Renal cortex interstitium (tissue), 11 donors: ENCODE measurements around the gene SRD5A2. TPM values are rescaled to one million over a fixed set of nuclear protein-coding genes. Genes with fewer than 3 reads are reported as not detected.
A peak's percentile ranks its signal among the peaks of the same experiment; 100 is the strongest.

Source experiments
- DNase-seq, 11 donors: peaks; one replicate each; pipeline ENCODE4 v3.0.0-alpha.2; 2013; ENCODE audit warnings: low read depth in 9 of 11, low spot score in 4 of 11; ENCODE audit errors: extremely low read depth in 1 of 11
- polyA plus RNA-seq, 3 donors: library from polyadenylated mRNA; unstranded; fragments of 120-200 nt; gene quantifications; one replicate each; pipeline ENCODE4 v1.2.1, GENCODE V29; 2013; ENCODE audit not compliant: insufficient read length in 3 of 3

Gene SRD5A2
- polyA plus RNA-seq, 3 donors: 0.06 to 0.10 (median 0.08) TPM

DNA sequence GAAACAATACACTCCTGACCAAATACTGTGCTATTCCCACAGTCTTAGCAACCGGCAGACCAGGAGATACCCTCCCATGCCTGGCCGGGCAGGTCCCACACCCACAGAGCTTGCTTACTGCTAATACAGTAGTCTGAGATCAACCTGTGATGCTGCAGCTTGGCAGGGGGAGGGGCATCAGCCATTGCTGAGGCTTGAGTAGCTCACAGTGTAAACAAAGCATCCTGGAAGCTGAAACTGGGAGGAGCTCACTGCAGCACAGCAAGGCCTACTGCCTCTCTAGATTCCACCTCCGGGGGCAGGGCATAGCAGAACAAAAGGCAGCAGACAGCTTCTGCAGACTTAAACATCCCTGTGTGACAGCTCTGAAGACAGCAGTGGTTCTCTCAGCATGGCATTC, 91.4 kb downstream of the SRD5A2 start:
- peak in 1 of 11 donors; percentile 0 for DNase-seq

DNA sequence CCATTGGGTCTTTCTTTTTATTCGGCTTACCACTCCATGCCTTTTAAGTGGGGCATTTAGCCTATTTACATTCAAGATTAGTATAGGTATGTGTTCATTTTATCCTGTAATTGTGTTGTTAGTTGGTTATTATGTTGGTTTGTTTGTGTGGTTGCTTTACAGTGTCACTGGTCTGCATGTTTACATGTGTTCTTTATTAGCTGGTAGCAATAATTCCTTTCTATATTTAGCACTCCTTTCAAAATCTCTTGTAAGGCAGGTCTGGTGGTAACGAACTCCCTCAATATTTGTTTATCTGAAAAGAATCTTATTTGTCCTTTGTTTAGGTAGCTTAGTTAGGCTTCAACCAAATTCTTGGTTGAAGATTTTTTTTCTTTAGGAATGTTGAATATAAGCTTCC, 97.5 kb downstream of the SRD5A2 start:
- no peak for DNase-seq

DNA sequence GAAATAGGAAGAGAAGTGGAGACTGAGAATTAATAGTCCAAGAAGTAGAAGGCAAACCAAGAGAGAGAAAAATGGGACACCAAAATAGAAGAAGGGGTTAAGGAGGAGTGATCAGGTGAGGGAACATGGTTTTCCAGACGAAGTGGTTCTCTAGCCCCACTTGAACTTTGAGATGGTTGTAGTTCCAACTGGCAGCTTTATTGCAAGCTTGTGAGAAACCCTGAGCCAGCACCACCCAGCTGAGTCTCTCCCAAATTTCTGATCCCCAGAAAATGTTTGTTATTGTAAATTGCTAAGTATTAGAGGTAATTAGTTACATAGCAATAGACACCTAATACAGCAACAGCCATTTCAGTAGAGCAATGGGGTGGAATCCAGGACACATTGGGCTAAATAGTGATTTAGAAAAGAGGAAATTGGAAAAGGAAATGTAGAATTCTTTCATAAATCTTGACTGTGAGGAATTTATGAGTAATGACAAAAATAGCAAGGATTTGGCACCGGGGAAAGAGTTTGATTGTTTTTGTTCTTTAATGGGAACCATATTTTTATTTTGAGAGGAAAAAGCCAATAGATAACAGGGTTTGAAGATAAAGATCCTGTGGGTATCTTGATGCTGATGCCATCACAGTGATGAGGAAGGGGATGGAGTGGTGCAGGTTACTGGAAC, 104.1 kb downstream of the SRD5A2 start:
- no peak for DNase-seq

DNA sequence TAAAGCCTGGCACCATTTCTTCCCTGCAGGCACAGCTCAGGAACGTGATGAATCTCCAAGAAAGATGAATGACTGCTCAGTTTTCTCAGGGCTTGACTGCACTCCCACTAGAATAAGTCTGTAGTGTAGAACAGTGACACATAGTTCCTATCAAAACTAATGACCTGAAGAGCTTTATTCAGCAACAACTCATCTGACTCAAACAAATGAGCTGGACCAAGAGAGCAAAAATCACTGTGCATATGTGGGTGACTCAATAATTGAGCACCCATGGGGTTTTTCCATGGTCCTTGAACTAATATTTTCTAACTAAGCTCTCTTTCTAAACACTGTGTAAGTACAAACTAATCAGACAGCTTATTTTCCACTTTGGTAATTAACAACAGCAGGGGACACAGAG, 105.0 kb downstream of the SRD5A2 start:
- DNase-seq: no peak

DNA sequence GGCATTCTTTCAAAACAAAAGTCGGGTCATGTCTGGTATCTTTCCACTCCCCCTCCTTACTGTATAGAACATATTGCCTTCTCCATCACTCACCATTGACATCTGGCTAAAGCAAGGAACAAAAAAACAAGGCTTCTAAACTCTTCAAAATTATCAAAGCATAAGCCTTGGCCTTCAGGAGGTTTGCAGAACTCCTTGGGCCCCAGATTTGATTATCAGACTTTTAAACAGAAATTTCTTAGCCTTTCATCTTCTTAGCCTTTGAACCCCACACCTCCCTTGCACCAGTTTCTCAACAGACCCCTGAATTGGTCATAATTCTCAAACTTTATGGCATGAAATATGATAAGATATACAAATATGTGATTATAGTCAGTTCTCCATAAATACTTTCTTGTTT, 106.4 kb downstream of the SRD5A2 start:
- no peak for DNase-seq

Other genes starting within 250 kb of the SRD5A2 start
- under 1 TPM; 0.12 to 0.47 (median 0.17) TPM for gene XDH, start 166.2 kb downstream of the SRD5A2 start, polyA plus RNA-seq